GM21423 (cell line): ENCODE data around the gene CBLB.

Experiments used
- ATAC-seq: cut with Tn5 transposase; IDR thresholded peaks from one replicate; pipeline ENCODE4 v1.9.1; 2021; ENCODE audit warnings: mild to moderate bottlenecking, moderate library complexity; ENCODE audit not compliant: unreplicated experiment

CBLB gene

GRCh38 chr3:105649480-105649879, 219.3 kb downstream of the CBLB start:
- no peak for ATAC-seq

GRCh38 chr3:105647047-105647446, 221.8 kb downstream of the CBLB start:
- no peak for ATAC-seq

- no peak for ATAC-seq
Observed at GRCh38 chr3:105639131-105639530, 229.7 kb downstream of the CBLB start.

DNA sequence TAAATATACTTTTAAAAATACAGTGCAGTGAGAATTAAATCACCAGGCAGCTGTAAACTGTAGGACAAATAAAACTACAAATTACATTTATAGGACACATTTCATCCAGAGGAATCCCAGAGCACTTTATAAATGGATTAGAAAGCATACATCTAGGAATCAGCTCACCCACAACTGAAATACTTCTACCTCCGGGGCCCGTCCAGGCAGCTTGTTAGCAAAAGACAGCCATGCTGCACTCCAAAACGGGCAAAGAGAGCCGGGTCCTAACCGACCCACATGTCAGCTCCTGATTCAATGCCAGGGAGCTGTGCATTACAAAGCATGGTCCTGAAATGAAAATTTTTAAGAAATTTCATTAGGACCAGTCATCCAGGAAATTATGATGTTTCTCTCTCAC, 234.1 kb downstream of the CBLB start:
- ATAC-seq: no peak

- ATAC-seq: no peak
Observed at GRCh38 chr3:105629718-105630117, 239.1 kb downstream of the CBLB start.

DNA sequence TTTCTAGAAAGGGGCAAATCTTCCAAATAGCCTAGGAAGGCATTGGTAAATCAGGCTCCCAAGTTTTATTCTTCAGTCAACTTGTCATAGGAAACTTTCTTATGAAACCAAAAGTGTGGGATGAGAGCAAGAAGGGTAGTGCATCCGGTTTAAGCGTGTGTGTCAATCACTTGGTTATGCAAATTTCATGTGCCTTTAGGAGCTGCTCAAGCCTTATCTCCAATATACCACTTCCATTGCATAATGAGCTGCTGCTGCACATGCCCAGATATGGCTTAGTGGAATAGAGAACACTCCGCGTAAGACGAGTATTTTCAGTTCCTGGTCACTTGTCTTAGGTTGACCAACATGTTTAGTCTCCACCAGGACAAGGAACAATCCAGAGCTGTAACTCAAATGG, 242.1 kb downstream of the CBLB start:
- no peak for ATAC-seq

GRCh38 chr3:105622169-105622568, 246.6 kb downstream of the CBLB start:
- no peak for ATAC-seq

DNA sequence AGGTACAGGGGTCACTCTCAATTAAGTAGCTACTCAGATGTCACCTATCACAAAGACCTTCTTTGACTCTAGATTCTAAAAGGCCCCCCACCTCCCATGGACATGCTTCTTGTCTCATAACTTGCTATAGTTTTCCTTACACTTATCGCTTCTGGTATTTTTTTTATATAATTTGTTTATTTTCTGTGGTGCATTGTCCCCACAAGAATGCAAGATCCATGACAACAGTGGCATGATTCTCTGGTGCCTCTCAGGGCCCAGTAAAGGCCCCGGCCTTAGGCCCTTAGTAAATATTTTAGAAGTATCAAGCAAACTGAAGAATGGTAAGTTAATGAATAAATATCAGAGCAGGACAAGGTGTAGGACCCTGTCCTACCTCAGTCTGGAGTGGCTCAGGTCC, 248.6 kb downstream of the CBLB start:
- ATAC-seq: no peak

DNA sequence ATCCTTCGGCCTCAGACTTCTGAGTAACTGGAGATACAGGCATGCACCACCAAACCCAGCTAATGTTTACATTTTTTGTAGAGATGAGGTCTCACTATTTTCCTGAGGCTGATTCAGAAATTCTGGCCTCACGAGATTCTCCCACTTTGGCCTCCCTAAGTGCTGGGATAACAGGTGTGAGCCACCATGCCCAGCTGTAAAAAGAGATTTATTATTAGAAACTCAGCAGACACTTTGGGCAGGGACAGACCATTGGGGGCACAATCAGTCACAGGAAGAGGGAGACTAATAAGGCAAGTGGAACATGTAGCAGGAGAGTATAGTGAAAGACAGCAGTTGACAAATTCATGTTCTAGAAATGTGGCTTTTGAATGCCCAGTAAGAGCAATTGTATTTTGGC, 249.2 kb downstream of the CBLB start:
- ATAC-seq: no peak

DNA sequence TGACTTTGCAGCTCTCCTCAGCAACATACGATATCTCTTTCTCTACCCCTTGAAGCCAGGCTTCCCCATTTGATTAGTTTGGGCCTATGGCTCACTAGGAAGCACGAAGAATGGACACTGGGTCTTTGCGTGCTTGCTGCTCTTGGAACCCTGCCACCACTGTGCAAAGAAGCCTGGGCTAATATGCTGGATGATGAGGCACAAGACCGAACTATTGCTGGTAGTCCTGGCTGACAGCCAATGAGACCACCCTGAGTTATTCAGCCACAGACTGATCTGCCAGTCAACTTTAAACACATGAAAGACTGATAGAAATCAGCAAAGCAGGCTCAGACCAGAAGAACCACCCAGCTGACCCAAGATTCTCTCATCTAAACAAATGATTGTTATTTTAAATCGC, 250.3 kb downstream of the CBLB start:
- ATAC-seq: no peak

- ATAC-seq: no peak
Observed at GRCh38 chr3:105616374-105617121, 252.3 kb downstream of the CBLB start.

DNA sequence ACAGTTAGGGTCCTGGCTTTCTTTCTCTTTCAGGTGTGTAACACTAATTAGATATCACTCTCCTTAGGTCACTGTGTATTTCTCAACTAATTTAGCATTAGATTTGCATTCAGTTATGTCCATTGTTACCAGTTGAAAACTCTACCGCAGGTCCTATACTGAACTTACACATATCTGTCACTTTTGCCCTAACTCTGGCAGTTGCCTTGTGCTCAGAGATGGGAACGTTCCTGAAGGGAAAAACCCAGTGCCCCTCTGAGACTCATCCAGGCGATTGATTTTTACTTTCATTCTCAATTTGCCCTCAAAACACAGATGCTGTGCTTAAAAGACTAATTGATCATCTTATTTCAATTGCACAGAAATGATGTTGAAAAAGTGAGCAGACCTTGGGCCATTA, 253.0 kb downstream of the CBLB start:
- ATAC-seq: no peak

GRCh38 chr3:105614288-105615030, 254.4 kb downstream of the CBLB start:
- no peak for ATAC-seq

DNA sequence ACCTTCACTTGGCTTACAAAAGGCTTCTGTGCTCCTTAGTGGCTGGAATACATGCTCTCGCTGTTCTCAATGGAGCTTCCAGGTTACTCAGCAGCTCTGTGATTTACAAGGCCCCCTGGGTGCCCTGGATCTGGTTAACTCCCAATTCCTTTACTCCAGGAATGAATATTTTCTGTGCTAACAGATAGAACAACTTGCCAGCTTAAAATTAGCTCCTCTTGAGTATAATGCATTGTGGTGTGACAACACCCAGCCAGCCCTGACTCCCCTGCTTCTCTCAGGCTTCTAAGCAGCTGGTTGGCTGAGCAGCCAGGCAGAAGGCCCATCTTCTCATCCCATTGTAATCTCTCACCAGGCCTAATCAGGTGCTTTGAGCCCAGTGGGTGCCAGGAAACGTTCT, 255.7 kb downstream of the CBLB start:
- ATAC-seq: no peak

DNA sequence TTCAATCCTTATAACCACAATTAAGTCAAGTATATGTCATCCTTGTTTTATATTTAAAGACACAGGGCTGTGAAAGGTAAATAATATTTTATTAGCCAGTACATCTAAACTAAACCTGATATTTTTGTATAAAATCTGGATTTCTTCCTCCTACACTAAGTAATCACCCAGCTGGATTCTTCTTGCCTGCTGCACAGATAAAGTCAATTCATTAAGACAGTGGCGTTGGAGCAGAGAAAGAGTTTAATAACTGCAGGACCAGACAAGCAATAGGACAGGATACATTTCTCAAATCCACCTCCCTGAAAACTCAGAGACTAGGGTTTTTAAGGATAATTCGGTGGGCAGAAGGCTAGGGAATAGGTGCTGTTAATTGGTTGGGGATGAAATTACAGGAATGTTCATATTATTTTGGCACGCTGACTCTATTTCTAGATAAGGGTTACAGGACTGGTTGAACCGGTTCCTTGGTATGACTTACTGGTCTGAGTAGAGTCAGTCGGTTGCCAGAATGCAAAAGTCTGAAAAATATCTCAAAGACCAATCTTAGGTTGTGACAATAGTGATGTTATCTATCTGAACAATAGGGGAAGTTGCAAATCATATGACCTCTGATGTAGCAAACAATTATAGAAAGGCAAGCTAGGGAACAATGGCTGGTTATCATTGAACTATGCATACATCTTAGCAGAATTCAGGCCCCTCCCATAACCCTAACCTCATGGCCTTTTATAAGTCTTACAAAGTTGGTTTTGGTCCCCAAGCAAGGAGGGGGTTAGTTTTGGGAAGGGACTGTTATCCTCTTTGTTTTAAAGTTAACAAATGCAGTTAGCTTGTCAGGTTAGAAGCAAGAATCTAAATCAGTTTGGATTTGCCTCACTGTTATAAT, 257.3 kb downstream of the CBLB start:
- ATAC-seq: no peak

GRCh38 chr3:105610473-105610872, 258.3 kb downstream of the CBLB start:
- no peak for ATAC-seq

- no peak for ATAC-seq
Observed at GRCh38 chr3:105608623-105609022, 260.2 kb downstream of the CBLB start.

DNA sequence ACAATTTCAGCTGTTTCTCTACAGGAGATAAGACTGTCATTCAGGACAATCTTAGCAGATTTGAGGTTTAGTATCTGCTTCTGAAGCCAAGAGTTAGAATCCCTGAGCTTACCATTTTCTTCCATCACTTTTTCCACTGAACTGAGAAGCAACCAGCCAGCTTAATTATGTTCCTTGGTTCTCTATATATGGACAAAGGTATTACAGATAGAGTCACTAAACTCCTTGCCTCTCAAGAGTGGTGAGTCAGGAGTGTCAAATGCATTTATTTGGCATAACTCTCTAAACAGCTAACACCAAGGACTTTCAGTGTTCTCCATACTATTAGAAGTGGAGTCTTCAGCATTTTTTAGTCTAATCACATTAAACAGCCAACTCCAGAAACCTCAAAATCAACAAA, 262.8 kb downstream of the CBLB start:
- no peak for ATAC-seq
